ENCODE data around the gene BRIP1. TPM values are rescaled to one million over a fixed set of nuclear protein-coding genes. Genes with fewer than 3 reads are reported as not detected.

Gene BRIP1
- total RNA-seq, 1 donor: 6.2 TPM

GRCh38 chr17:61814485-61814884 lies 48.8 kb downstream of the BRIP1 start:
- TF ChIP-seq, protein P1, sequence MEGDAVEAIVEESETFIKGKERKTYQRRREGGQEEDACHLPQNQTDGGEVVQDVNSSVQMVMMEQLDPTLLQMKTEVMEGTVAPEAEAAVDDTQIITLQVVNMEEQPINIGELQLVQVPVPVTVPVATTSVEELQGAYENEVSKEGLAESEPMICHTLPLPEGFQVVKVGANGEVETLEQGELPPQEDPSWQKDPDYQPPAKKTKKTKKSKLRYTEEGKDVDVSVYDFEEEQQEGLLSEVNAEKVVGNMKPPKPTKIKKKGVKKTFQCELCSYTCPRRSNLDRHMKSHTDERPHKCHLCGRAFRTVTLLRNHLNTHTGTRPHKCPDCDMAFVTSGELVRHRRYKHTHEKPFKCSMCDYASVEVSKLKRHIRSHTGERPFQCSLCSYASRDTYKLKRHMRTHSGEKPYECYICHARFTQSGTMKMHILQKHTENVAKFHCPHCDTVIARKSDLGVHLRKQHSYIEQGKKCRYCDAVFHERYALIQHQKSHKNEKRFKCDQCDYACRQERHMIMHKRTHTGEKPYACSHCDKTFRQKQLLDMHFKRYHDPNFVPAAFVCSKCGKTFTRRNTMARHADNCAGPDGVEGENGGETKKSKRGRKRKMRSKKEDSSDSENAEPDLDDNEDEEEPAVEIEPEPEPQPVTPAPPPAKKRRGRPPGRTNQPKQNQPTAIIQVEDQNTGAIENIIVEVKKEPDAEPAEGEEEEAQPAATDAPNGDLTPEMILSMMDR (IDR thresholded peaks at IDR 0.05; ENCODE audit: extremely low read depth, low read depth, low read length): no peak
- Histone ChIP-seq H3K4me1 (ENCODE audit: insufficient read depth, low read length) (peaks cover 19% of the 10 kb centered on the region), H3K4me3 (ENCODE audit: insufficient read depth, low read length) (no peak overlapping the region), H3K9me3 (ENCODE audit: low read depth, low read length) (no peaks in the 10 kb centered on the region), H3K79me2 (ENCODE audit: insufficient read depth, low read length) (no peaks in the 10 kb centered on the region), H4K20me1 (ENCODE audit: insufficient read depth, low read length) (no peaks in the 10 kb centered on the region), H3K27ac (ENCODE audit: low read depth, low read length) (no peak overlapping the region), H3K36me3 (ENCODE audit: insufficient read depth, low read length) (no peaks in the 10 kb centered on the region), H3K27me3 (ENCODE audit: insufficient read depth, low read length) (no peaks in the 10 kb centered on the region), H2AFZ (ENCODE audit: low read length) (no peak overlapping the region), H3K4me2 (ENCODE audit: insufficient read depth, low read length) (no peak overlapping the region)
- DNase-seq (ENCODE audit: insufficient read length, low spot score, missing footprints): no peak

DNA sequence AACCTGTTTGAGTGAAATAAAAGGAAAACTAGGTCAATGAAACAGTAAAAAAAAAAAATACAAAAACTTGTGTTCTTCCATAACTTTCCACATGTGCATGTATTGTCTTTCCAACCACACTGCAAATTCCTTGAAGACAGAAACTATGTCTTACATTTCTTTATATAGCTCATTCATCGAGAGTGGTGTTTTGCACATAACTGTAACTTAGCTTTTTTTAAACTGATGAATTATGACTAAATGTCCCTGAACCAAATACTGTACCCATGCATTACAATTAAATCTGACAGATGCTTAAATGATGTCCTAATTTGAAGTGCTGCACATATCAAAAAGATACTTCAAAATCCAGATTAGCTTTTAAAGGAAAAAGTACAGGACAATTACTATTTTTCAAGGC lies 50.1 kb downstream of the BRIP1 start:
- no peak overlapping the region for H3K4me3 ChIP-seq (ENCODE audit: insufficient read depth, low read length)
- peak overlapping the region; percentile 41 for H3K4me2 ChIP-seq (ENCODE audit: insufficient read depth, low read length)
- no peaks in the 10 kb centered on the region for H3K36me3 ChIP-seq (ENCODE audit: insufficient read depth, low read length)
- H3K27ac ChIP-seq (ENCODE audit: low read depth, low read length): no peak overlapping the region
- DNase-seq (ENCODE audit: insufficient read length, low spot score, missing footprints): no peak
- H3K9me3 ChIP-seq (ENCODE audit: low read depth, low read length): no peaks in the 10 kb centered on the region
- no peaks in the 10 kb centered on the region for H3K27me3 ChIP-seq (ENCODE audit: insufficient read depth, low read length)
- H4K20me1 ChIP-seq (ENCODE audit: insufficient read depth, low read length): no peaks in the 10 kb centered on the region
- TF ChIP-seq, protein P1 (IDR thresholded peaks at IDR 0.05; ENCODE audit: extremely low read depth, low read depth, low read length): no peak
- H2AFZ ChIP-seq (ENCODE audit: low read length): no peak overlapping the region
- peaks cover 20% of the 10 kb centered on the region for H3K4me1 ChIP-seq (ENCODE audit: insufficient read depth, low read length)
- H3K79me2 ChIP-seq (ENCODE audit: insufficient read depth, low read length): no peaks in the 10 kb centered on the region

DNA sequence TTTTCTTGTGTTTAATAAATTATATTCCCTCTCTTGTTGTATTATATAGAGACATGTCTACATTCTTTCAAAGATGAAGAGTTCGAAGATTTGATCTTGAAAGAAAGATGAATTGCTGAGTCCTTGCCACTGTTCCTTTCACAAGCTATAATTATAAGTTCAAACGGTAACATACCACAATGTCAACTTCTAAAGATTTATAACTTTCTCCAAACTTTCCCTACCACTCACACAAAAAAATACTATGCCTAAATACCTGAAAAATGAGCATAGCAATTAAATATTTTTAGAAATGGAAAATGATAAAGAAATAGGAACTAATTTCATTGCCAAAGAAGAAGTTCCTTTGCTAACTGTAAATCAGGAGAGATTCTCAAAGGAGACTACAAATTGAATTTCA lies 50.6 kb downstream of the BRIP1 start:
- no peaks in the 10 kb centered on the region for H3K27me3 ChIP-seq (ENCODE audit: insufficient read depth, low read length)
- peaks cover 20% of the 10 kb centered on the region for H3K4me1 ChIP-seq (ENCODE audit: insufficient read depth, low read length)
- H3K79me2 ChIP-seq (ENCODE audit: insufficient read depth, low read length): no peaks in the 10 kb centered on the region
- H3K9me3 ChIP-seq (ENCODE audit: low read depth, low read length): no peaks in the 10 kb centered on the region
- H3K27ac ChIP-seq (ENCODE audit: low read depth, low read length): no peak overlapping the region
- H3K36me3 ChIP-seq (ENCODE audit: insufficient read depth, low read length): no peaks in the 10 kb centered on the region
- H3K4me2 ChIP-seq (ENCODE audit: insufficient read depth, low read length): peak overlapping the region; percentile 41
- H2AFZ ChIP-seq (ENCODE audit: low read length): peak overlapping the region; percentile 25
- TF ChIP-seq, protein P1 (IDR thresholded peaks at IDR 0.05; ENCODE audit: extremely low read depth, low read depth, low read length): no peak
- no peak for DNase-seq (ENCODE audit: insufficient read length, low spot score, missing footprints)
- no peak overlapping the region for H3K4me3 ChIP-seq (ENCODE audit: insufficient read depth, low read length)
- no peaks in the 10 kb centered on the region for H4K20me1 ChIP-seq (ENCODE audit: insufficient read depth, low read length)

GRCh38 chr17:61809816-61810392 lies 53.4 kb downstream of the BRIP1 start:
- H3K9me3 ChIP-seq (ENCODE audit: low read depth, low read length): no peaks in the 10 kb centered on the region
- no peak for DNase-seq (ENCODE audit: insufficient read length, low spot score, missing footprints)
- no peaks in the 10 kb centered on the region for H3K36me3 ChIP-seq (ENCODE audit: insufficient read depth, low read length)
- peaks cover 41% of the 10 kb centered on the region for H3K4me1 ChIP-seq (ENCODE audit: insufficient read depth, low read length)
- H3K4me2 ChIP-seq (ENCODE audit: insufficient read depth, low read length): peak overlapping the region; percentile 37
- peak overlapping the region; percentile 36 for H3K27ac ChIP-seq (ENCODE audit: low read depth, low read length)
- H4K20me1 ChIP-seq (ENCODE audit: insufficient read depth, low read length): no peaks in the 10 kb centered on the region
- TF ChIP-seq, protein P1 (IDR thresholded peaks at IDR 0.05; ENCODE audit: extremely low read depth, low read depth, low read length): no peak
- H3K4me3 ChIP-seq (ENCODE audit: insufficient read depth, low read length): no peak overlapping the region
- H3K27me3 ChIP-seq (ENCODE audit: insufficient read depth, low read length): no peaks in the 10 kb centered on the region
- H3K79me2 ChIP-seq (ENCODE audit: insufficient read depth, low read length): no peaks in the 10 kb centered on the region
- H2AFZ ChIP-seq (ENCODE audit: low read length): peak overlapping the region; percentile 39
